Neuronal stem cell (in vitro differentiated cells): ENCODE results near the gene TPP1.
A peak's percentile ranks its signal among the peaks of the same experiment; 100 is the strongest.

Source experiments
- DNase-seq: peaks from one replicate; pipeline ENCODE4 v3.0.0-alpha.2; 2013; ENCODE audit warnings: low spot score
- H2AFZ ChIP-seq: one replicate; pipeline ENCODE4 v1.6.1; 2013; ENCODE audit warnings: mild to moderate bottlenecking, low read length, inconsistent platforms
- H2AK5ac ChIP-seq: 2 replicates; pipeline ENCODE4 v1.6.1; 2013; ENCODE audit warnings: low read depth, mild to moderate bottlenecking, inconsistent platforms, low read length, moderate library complexity, mixed read lengths
- H2BK120ac ChIP-seq: 2 replicates; pipeline ENCODE4 v1.6.1; 2013; ENCODE audit warnings: low read depth, mild to moderate bottlenecking, inconsistent platforms, low read length, moderate library complexity, mixed read lengths
- H2BK12ac ChIP-seq: one replicate; pipeline ENCODE4 v1.6.1; 2013; ENCODE audit warnings: low read length, inconsistent platforms
- H2BK15ac ChIP-seq: 2 replicates; pipeline ENCODE4 v1.6.1; 2013; ENCODE audit warnings: mild to moderate bottlenecking, low read length, inconsistent platforms, mixed read lengths
- H2BK5ac ChIP-seq: one replicate; pipeline ENCODE4 v1.6.1; 2013; ENCODE audit warnings: inconsistent platforms, mild to moderate bottlenecking, low read length, moderate library complexity
- H3K14ac ChIP-seq: one replicate; pipeline ENCODE4 v1.6.1; 2013; ENCODE audit warnings: low read length, inconsistent platforms
- H3K18ac ChIP-seq: 2 replicates; pipeline ENCODE4 v1.6.1; 2013; ENCODE audit warnings: low read length, inconsistent platforms
- H3K23ac ChIP-seq: 2 replicates; pipeline ENCODE4 v1.6.1; 2013; ENCODE audit warnings: low read depth, mild to moderate bottlenecking, mixed read lengths, low read length, inconsistent platforms; ENCODE audit not compliant: poor library complexity
- H3K27ac ChIP-seq: replicated peaks from 3 replicates; pipeline ENCODE4 v1.5.1; 2013; ENCODE audit warnings: low read length, inconsistent platforms
- H3K27me3 ChIP-seq, 3 experiments: 2 replicates each; pipeline ENCODE4 v1.6.1; 2013; ENCODE audit warnings: low read length in 3 of 3, mild to moderate bottlenecking in 2 of 3, inconsistent platforms in 1 of 3, low read depth in 1 of 3, mixed read lengths in 1 of 3, moderate library complexity in 1 of 3; ENCODE audit not compliant: control insufficient read depth in 3 of 3, insufficient read depth in 3 of 3
- H3K36me3 ChIP-seq, 2 donors: replicated peaks in 1 of 2; 2 replicates each; pipeline ENCODE4 v1.6.1; 2013; ENCODE audit warnings: low read length in 2 of 2; ENCODE audit not compliant: control insufficient read depth in 2 of 2, insufficient read depth in 2 of 2
- H3K4ac ChIP-seq: 2 replicates; pipeline ENCODE4 v1.6.1; 2013; ENCODE audit warnings: inconsistent platforms, mild to moderate bottlenecking, low read length, moderate library complexity
- H3K4me1 ChIP-seq, 2 donors: 1 replicate in 1 of 2; 2 replicates in 1 of 2; pipeline ENCODE4 v1.6.1; 2013; ENCODE audit warnings: low read length in 2 of 2, low read depth in 1 of 2; ENCODE audit not compliant: control insufficient read depth in 2 of 2, insufficient read depth in 1 of 2
- H3K4me2 ChIP-seq: one replicate; pipeline ENCODE4 v1.6.1; 2013; ENCODE audit warnings: mild to moderate bottlenecking, low read length, inconsistent platforms; ENCODE audit not compliant: insufficient read depth, poor library complexity, severe bottlenecking
- H3K4me3 ChIP-seq, 2 donors: 2 replicates each; pipeline ENCODE4 v1.5.1; 2013; ENCODE audit warnings: low read length in 2 of 2, mild to moderate bottlenecking in 2 of 2, inconsistent platforms in 1 of 2, moderate library complexity in 1 of 2
- H3K79me1 ChIP-seq: one replicate; pipeline ENCODE4 v1.6.1; 2013; ENCODE audit warnings: low read depth, mild to moderate bottlenecking, inconsistent platforms, low read length, moderate library complexity
- H3K9ac ChIP-seq: one replicate; pipeline ENCODE4 v1.6.1; 2013; ENCODE audit warnings: mild to moderate bottlenecking, low read depth, low read length, inconsistent platforms; ENCODE audit not compliant: poor library complexity
- H3K9me3 ChIP-seq, 2 donors: replicated peaks in 1 of 2; 2 replicates each; pipeline versions ENCODE3 to v1.6.1; 2013; ENCODE audit warnings: low read length in 2 of 2, mild to moderate bottlenecking in 2 of 2, inconsistent platforms in 1 of 2, low read depth in 1 of 2, mixed read lengths in 1 of 2, moderate library complexity in 1 of 2; ENCODE audit not compliant: control insufficient read depth in 2 of 2, insufficient read depth in 1 of 2
- H4K8ac ChIP-seq: one replicate; pipeline ENCODE4 v1.6.1; 2013; ENCODE audit warnings: low read depth, mild to moderate bottlenecking, inconsistent platforms, low read length, moderate library complexity
- H4K91ac ChIP-seq: one replicate; pipeline ENCODE4 v1.6.1; 2013; ENCODE audit warnings: low read length, low read depth, mild to moderate bottlenecking, inconsistent platforms; ENCODE audit not compliant: poor library complexity
- WGBS, 2 donors: extraction: QIAGEN DNeasy Blood & Tissue Kit; methylation state at CpG; one replicate each; pipeline ENCODE4 v1.1.7; 2013; ENCODE audit warnings: missing lambda C conversion rate in 2 of 2, mixed read lengths in 1 of 2; ENCODE audit not compliant: insufficient read length in 2 of 2, insufficient replicate concordance in 1 of 2; ENCODE audit errors: extremely low coverage in 2 of 2; 5-methylcytosine and 5-hydroxymethylcytosine counted together

The TPP1 gene

GRCh38 chr11:6572215-6572614, 47.0 kb downstream of the TPP1 start:
- Histone ChIP-seq H3K36me3 (no peaks in the 10 kb centered on the region), H3K14ac (no peak overlapping the region), H3K4ac (no peak overlapping the region), H2AFZ (no peak overlapping the region), H2BK5ac (no peak overlapping the region), H2BK12ac (no peak overlapping the region), H2BK120ac (no peak overlapping the region), H4K91ac (no peak overlapping the region), H3K27ac (no peak overlapping the region), H3K27me3 (no peaks in the 10 kb centered on the region), H3K4me2 (no peak overlapping the region), H3K4me3 (no peak overlapping the region), H3K4me1 (no peaks in the 10 kb centered on the region), H3K9me3 (no peaks in the 10 kb centered on the region), H2BK15ac (no peak overlapping the region), H3K9ac (no peak overlapping the region), H3K18ac (no peak overlapping the region), H3K23ac (no peak overlapping the region), H4K8ac (no peak overlapping the region), H3K79me1 (no peaks in the 10 kb centered on the region), H2AK5ac (no peak overlapping the region)
- no peak for DNase-seq
- no CpG with 5 or more reads among the region's 2 CpGs for WGBS, 2 donors

GRCh38 chr11:6571434-6572008, 47.7 kb downstream of the TPP1 start:
- Histone ChIP-seq H3K9me3 (no peaks in the 10 kb centered on the region), H3K4me3 (peak overlapping the region in 1 of 2 donors; percentile 52)
- WGBS, 2 donors, result 100% methylated on average over 3 of the region's 22 CpGs; no CpG with 5 or more reads in 1 of the 2 donors

GRCh38 chr11:6570691-6571427, 48.4 kb downstream of the TPP1 start:
- Histone ChIP-seq H3K36me3 (no peaks in the 10 kb centered on the region), H3K14ac (peak overlapping the region; percentile 50), H3K4me1 (no peaks in the 10 kb centered on the region), H2AK5ac (peak overlapping the region; percentile 60), H3K4ac (peak overlapping the region; percentile 44), H2BK5ac (no peak overlapping the region), H3K9me3 (no peaks in the 10 kb centered on the region), H2BK12ac (no peak overlapping the region), H3K79me1 (no peaks in the 10 kb centered on the region), H2AFZ (no peak overlapping the region), H3K18ac (peak overlapping the region; percentile 29), H4K8ac (no peak overlapping the region), H3K9ac (no peak overlapping the region), H3K23ac (peak overlapping the region; percentile 53), H3K4me2 (no peak overlapping the region), H2BK120ac (no peak overlapping the region), H4K91ac (no peak overlapping the region), H3K27ac (no peak overlapping the region), H3K27me3 (no peaks in the 10 kb centered on the region), H2BK15ac (peak overlapping the region; percentile 21), H3K4me3 (peak overlapping the region in 1 of 2 donors; percentile 47)
- WGBS, 2 donors, result no CpG with 5 or more reads among the region's 62 CpGs
- no peak for DNase-seq

More at GRCh38 chr11:6571434-6572008, 47.7 kb downstream of the TPP1 start:
- Histone ChIP-seq H3K14ac (no peak overlapping the region), H4K91ac (no peak overlapping the region), H3K4ac (no peak overlapping the region), H2BK120ac (no peak overlapping the region), H3K79me1 (no peaks in the 10 kb centered on the region), H3K23ac (peak overlapping the region; percentile 32), H2BK5ac (no peak overlapping the region), H2AFZ (no peak overlapping the region), H3K4me1 (no peaks in the 10 kb centered on the region), H4K8ac (no peak overlapping the region), H3K36me3 (no peaks in the 10 kb centered on the region), H3K27me3 (no peaks in the 10 kb centered on the region), H2BK15ac (peak overlapping the region; percentile 21), H3K27ac (no peak overlapping the region), H3K18ac (peak overlapping the region; percentile 48), H3K4me2 (no peak overlapping the region), H3K9ac (no peak overlapping the region), H2AK5ac (peak overlapping the region; percentile 60), H2BK12ac (no peak overlapping the region)
- no peak for DNase-seq

GRCh38 chr11:6569706-6570105, 49.5 kb downstream of the TPP1 start:
- Histone ChIP-seq H3K27me3 (no peaks in the 10 kb centered on the region), H2BK5ac (no peak overlapping the region), H3K4me1 (no peaks in the 10 kb centered on the region), H2AK5ac (no peak overlapping the region), H3K9me3 (no peaks in the 10 kb centered on the region), H3K36me3 (no peaks in the 10 kb centered on the region), H3K79me1 (no peaks in the 10 kb centered on the region), H3K4me2 (no peak overlapping the region), H2BK12ac (no peak overlapping the region), H2BK120ac (no peak overlapping the region), H3K23ac (no peak overlapping the region), H3K18ac (no peak overlapping the region), H3K14ac (no peak overlapping the region), H4K91ac (no peak overlapping the region), H2AFZ (no peak overlapping the region), H3K4me3 (no peak overlapping the region), H4K8ac (no peak overlapping the region), H3K27ac (no peak overlapping the region), H2BK15ac (no peak overlapping the region), H3K9ac (no peak overlapping the region), H3K4ac (no peak overlapping the region)
- DNase-seq, result no peak
- 100% methylated on average over 1 of the region's 5 CpGs; no CpG with 5 or more reads in 1 of the 2 donors for WGBS, 2 donors
